PC-3 (cell line): ENCODE results near the gene HDAC9. TPM values are rescaled to one million over a fixed set of nuclear protein-coding genes. Genes with fewer than 3 reads are reported as not detected.

Experiments
- ATAC-seq: fragments of 200-7000 bp; cut with Tn5 transposase; 2 replicates; pipeline ENCODE4 v1.9.1; 2020; ENCODE audit warnings: mild to moderate bottlenecking, moderate library complexity
- BruUV-seq: library from RNA; stranded (reverse); fragments of 400-500 nt; replicated peaks from 2 replicates; lab custom pipeline; 2021; lab: Mats Ljungman, UMichigan
- CTCF ChIA-PET: fragments of 300-600 bp; sonication (Branson Sonifier 250); formaldehyde crosslinking; loops from one replicate; lab custom pipeline; 2022; ENCODE audit warnings: antibody characterized with exemption; lab: Charles Lee
- POLR2A ChIA-PET: fragments of 300-600 bp; sonication (Branson Sonifier 250); formaldehyde crosslinking; loops from one replicate; lab custom pipeline; 2022; ENCODE audit warnings: antibody characterized with exemption; ENCODE audit not compliant: unreplicated experiment; lab: Charles Lee
- DNase-seq: peaks from one replicate; pipeline ENCODE4 v3.0.0-alpha.2; 2015
- H2AFZ ChIP-seq: fragments of 300-600 bp; sonication (generic); 2 replicates; pipeline ENCODE4 v1.6.0; 2016; ENCODE audit warnings: antibody characterized with exemption, low read length
- H3F3A ChIP-seq: fragments of 300-600 bp; sonication (generic); one replicate; pipeline ENCODE4 v1.6.0; 2017; ENCODE audit warnings: antibody characterized with exemption, low read length, control low read depth, mild to moderate bottlenecking; ENCODE audit not compliant: unreplicated experiment
- H3K27ac ChIP-seq: fragments of 300-600 bp; sonication (generic); 2 replicates; pipeline ENCODE4 v1.5.1; 2016; ENCODE audit warnings: mild to moderate bottlenecking, low read length
- H3K27me3 ChIP-seq: fragments of 300-600 bp; sonication (generic); 2 replicates; pipeline ENCODE4 v1.6.1; 2016; ENCODE audit warnings: low read length, mixed read lengths
- H3K36me3 ChIP-seq: fragments of 300-600 bp; sonication (generic); 2 replicates; pipeline ENCODE4 v1.6.1; 2016; ENCODE audit warnings: low read depth, mixed run types, low read length, mixed read lengths
- H3K4me1 ChIP-seq: fragments of 300-600 bp; sonication (generic); 2 replicates; pipeline ENCODE4 v1.5.1; 2016; ENCODE audit warnings: low read length; ENCODE audit not compliant: insufficient read depth
- H3K4me2 ChIP-seq: fragments of 300-600 bp; sonication (generic); 2 replicates; pipeline ENCODE4 v1.6.0; 2016; ENCODE audit warnings: low read length
- H3K4me3 ChIP-seq: fragments of 300-600 bp; sonication (generic); 2 replicates; pipeline ENCODE4 v1.5.1; 2016; ENCODE audit warnings: mild to moderate bottlenecking, low read length, mixed read lengths
- H3K79me2 ChIP-seq: fragments of 300-600 bp; sonication (generic); 2 replicates; pipeline ENCODE4 v1.6.1; 2017; ENCODE audit warnings: low read length, mixed read lengths
- H3K9ac ChIP-seq: fragments of 300-600 bp; sonication (generic); 2 replicates; pipeline ENCODE4 v1.6.0; 2016; ENCODE audit warnings: mild to moderate bottlenecking, low read length
- H3K9me2 ChIP-seq: fragments of 300-600 bp; sonication (generic); replicated peaks from 2 replicates; pipeline ENCODE4 v1.6.1; 2016; ENCODE audit warnings: mixed run types, low read length, mixed read lengths
- H3K9me3 ChIP-seq: fragments of 300-600 bp; sonication (generic); 2 replicates; pipeline ENCODE4 v1.6.1; 2016; ENCODE audit warnings: low read length, mixed read lengths
- H4K20me1 ChIP-seq: fragments of 300-600 bp; sonication (generic); 2 replicates; pipeline ENCODE4 v1.6.1; 2016; ENCODE audit warnings: low read length, mixed read lengths
- EZH2 ChIP-seq: fragments of 300-600 bp; sonication (generic); IDR thresholded peaks from one replicate; pipeline ENCODE4 v1.6.1; 2017; ENCODE audit warnings: antibody characterized with exemption, mild to moderate bottlenecking, low read length; ENCODE audit not compliant: unreplicated experiment
- EZH2phosphoT487 ChIP-seq: fragments of 300-600 bp; sonication (generic); IDR thresholded peaks from 2 replicates; pipeline ENCODE4 v1.6.1; 2018; ENCODE audit warnings: mild to moderate bottlenecking, antibody characterized with exemption, low read length, borderline replicate concordance
- intact Hi-C: fragments of 100-400 bp; cut with micrococcal nuclease; formaldehyde crosslinking; loops from 2 replicates; pipeline ENCODE4 v1.9.0; 2023
- total RNA-seq: library from RNA; depleted of rRNA; stranded (reverse); fragments of >200 nt; gene quantifications from 2 replicates; pipeline ENCODE4 v1.2.3, GENCODE V29; 2014
- TF ChIP-seq, protein P1 (sequence below): fragments of 300-600 bp; sonication (generic); conservative IDR thresholded peaks from 2 replicates; pipeline ENCODE4 v1.5.1; 2017; ENCODE audit warnings: antibody characterized with exemption, low read depth, mild to moderate bottlenecking, low read length

The HDAC9 gene
- total RNA-seq, 1 experiment from 2014 or later, result 7.8 TPM

- Histone ChIP-seq H3K4me1 (peaks cover 14% of the 10 kb centered on the region; the same call in 1 of the 2 replicates), H3K9me2 (no peaks in the 10 kb centered on the region), H3K27me3 (no peaks in the 10 kb centered on the region), H3K4me2 (no peak overlapping the region), H3F3A (no peaks in the 10 kb centered on the region), H4K20me1 (no peaks in the 10 kb centered on the region), H3K4me3 (no peak overlapping the region), H3K79me2 (no peaks in the 10 kb centered on the region), H3K9me3 (no peaks in the 10 kb centered on the region), H3K36me3 (no peaks in the 10 kb centered on the region), H2AFZ (no peak overlapping the region), H3K27ac (no peak overlapping the region), H3K9ac (no peak overlapping the region)
- intact Hi-C loops, result loop anchor here (5.0 kb wide), 1 partner anchor 892 kb away; no protein-coding TSS in a partner anchor
- BruUV-seq, result no TSS peak
- POLR2A ChIA-PET, result no interaction called here
- TF ChIP-seq EZH2, result no peak
- TF ChIP-seq, protein P1, sequence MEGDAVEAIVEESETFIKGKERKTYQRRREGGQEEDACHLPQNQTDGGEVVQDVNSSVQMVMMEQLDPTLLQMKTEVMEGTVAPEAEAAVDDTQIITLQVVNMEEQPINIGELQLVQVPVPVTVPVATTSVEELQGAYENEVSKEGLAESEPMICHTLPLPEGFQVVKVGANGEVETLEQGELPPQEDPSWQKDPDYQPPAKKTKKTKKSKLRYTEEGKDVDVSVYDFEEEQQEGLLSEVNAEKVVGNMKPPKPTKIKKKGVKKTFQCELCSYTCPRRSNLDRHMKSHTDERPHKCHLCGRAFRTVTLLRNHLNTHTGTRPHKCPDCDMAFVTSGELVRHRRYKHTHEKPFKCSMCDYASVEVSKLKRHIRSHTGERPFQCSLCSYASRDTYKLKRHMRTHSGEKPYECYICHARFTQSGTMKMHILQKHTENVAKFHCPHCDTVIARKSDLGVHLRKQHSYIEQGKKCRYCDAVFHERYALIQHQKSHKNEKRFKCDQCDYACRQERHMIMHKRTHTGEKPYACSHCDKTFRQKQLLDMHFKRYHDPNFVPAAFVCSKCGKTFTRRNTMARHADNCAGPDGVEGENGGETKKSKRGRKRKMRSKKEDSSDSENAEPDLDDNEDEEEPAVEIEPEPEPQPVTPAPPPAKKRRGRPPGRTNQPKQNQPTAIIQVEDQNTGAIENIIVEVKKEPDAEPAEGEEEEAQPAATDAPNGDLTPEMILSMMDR, result no peak
- no peak for TF ChIP-seq EZH2phosphoT487
- CTCF ChIA-PET, result interaction anchor here (0.6 kb wide), 1 partner anchor 548 kb away, joined by 3 read pairs; no protein-coding TSS in a partner anchor
- ATAC-seq (no peak), DNase-seq (no peak)
Measured at GRCh38 chr7:18574676-18575075, 79.1 kb downstream of the HDAC9 start.

GRCh38 chr7:18575622-18576572, 80.3 kb downstream of the HDAC9 start:
- POLR2A ChIA-PET, result no interaction called here

More at GRCh38 chr7:18575622-18576572, 80.3 kb downstream of the HDAC9 start:
- Histone ChIP-seq H3K4me1 (0 out of 2 replicates have a peak, but pooled peaks cover 10% of the 10 kb centered on the region), H3K9me2 (no peaks in the 10 kb centered on the region), H3K4me2 (no peak overlapping the region), H3F3A (no peaks in the 10 kb centered on the region), H4K20me1 (no peaks in the 10 kb centered on the region), H3K36me3 (no peaks in the 10 kb centered on the region), H3K9ac (no peak overlapping the region), H3K27me3 (no peaks in the 10 kb centered on the region), H3K79me2 (no peaks in the 10 kb centered on the region), H2AFZ (no peak overlapping the region), H3K9me3 (no peaks in the 10 kb centered on the region), H3K4me3 (no peak overlapping the region), H3K27ac (no peak overlapping the region)
- DNase-seq (no peak), ATAC-seq (no peak)
- no TSS peak for BruUV-seq
- CTCF ChIA-PET, result no interaction called here
- TF ChIP-seq EZH2phosphoT487 (no peak), EZH2 (no peak)
- TF ChIP-seq, protein P1, result no peak
- intact Hi-C loops, result no loop called here
